ENCODE results near the gene MICU1.
A peak's percentile ranks its signal among the peaks of the same experiment; 100 is the strongest.
"Not testable (repeated sequence)": the region's sequence is repeated elsewhere in the genome, so short reads cannot be mapped to it uniquely, and the experiment has no call there.

MICU1 gene, protein sequence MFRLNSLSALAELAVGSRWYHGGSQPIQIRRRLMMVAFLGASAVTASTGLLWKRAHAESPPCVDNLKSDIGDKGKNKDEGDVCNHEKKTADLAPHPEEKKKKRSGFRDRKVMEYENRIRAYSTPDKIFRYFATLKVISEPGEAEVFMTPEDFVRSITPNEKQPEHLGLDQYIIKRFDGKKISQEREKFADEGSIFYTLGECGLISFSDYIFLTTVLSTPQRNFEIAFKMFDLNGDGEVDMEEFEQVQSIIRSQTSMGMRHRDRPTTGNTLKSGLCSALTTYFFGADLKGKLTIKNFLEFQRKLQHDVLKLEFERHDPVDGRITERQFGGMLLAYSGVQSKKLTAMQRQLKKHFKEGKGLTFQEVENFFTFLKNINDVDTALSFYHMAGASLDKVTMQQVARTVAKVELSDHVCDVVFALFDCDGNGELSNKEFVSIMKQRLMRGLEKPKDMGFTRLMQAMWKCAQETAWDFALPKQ

DNA sequence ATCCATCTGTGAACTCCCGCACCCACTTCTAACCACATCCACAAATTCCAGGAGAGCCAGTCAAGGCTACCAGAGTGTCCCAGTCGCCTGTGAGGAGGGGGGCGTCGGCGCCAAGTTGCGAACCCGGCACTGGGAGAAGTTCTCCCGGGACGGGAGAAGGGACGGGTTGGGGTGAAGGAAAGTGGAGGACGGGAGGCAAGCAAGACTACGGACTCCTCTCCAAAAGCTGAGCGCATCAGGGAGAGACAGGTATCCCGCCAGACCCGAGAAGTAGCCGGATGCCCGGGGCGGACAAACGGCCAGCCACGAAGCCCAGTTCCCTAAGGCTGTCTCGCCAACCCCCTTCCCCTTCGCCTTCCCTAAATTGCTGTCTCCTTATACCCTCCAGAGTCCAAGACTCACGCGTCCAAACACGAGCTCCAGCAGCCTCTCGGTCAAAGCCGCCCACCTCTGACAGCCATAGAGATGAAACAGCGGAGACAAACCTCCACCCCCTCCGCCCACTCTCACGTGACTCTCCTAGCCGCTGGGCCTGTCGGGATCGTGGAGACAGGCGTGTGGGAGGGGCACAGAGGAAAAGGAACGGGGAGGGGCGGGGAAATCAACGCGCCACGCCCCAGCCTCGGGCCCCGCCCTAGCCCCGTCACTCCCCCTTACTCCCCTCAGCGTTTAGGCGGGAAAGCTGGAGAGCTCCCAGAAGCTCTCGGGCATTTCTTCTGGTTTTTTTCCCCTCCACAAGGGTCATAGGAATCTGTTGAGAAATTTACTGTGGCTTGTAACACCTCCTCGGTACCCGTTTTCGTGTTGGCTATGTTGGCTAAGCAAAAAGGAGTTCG, at the start of gene MICU1:
Gene MICU1 (minus strand): TSS at position 472 of the 836 bp plus-strand sequence. CDS start 59,286 bp downstream, outside the sequence.
- DNase-seq (ENCODE audit: insufficient read length, low spot score) (peak; percentile 97), FAIRE-seq (peak; percentile 89)

DNA sequence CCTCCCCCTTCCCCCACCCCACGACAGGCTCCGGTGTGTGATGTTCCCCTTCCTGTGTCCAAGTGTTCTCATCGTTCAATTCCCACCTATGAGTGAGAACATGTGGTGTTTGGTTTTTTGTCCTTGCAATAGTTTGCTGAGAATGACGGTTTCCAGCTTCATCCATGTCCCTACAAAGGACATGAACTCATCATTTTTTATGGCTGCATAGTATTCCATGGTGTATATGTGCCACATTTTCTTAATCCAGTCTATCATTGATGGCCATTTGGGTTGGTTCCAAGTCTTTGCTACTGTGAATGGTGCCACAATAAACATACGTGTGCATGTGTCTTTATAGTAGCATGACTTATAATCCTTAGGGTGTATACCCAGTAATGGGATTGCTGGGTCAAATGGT, 48.3 kb upstream of the MICU1 start:
- not testable (repeated sequence) for FAIRE-seq

DNA sequence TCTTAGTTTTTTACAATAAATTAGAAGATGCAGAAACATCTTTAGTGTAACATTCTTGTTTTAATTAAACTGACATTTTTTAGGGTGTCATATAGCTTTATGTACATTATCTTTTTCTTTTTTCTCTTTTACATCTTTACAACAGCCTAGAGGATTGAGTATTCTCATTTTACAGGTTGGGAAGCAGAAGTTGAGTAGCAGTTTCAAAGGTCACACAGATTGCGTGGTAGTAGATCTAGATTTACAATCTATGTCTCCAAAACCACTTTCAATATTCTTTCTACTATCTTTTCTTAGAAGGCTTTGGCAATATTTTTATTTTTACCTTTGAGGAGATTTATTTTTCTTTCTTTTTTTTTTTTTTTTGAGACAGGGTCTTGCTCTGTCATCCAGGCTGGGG, 47.4 kb upstream of the MICU1 start:
- DNase-seq (ENCODE audit: insufficient read length, low spot score) (no peak), FAIRE-seq (no peak)

More for the DNA sequence above, 48.3 kb upstream of the MICU1 start:
- DNase-seq (ENCODE audit: insufficient read length, low spot score), result not testable (repeated sequence)

DNA sequence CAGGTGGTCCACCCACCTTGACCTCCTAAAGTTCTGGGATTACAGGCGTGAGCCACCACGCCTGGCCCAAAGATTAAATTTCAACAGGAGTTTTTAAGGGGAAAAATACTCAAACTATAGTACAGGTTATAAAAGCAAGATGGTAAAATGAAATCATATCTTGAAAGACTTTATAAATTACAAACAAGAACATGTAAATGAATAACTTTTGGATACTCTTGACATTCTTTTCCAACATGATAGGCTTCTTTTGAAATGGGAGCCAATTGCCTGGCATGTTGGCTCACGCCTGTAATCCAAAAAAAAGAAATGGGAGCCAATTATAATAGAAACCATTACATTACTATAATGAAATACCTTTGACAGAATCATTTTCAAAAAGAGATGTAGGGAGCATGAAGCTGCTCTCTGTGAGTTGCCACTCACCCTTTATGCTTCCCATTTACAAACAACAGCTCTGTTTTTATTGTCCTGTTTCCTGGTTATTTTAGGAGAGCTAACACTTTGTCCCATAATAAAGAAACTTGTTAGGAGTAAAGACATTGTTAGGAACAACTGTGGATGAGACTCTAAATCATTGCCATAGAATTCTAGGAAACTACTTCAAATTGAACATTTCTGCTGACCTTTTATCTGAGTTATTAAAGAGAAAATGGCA, 41.5 kb upstream of the MICU1 start:
- FAIRE-seq, result no peak
- no peak for DNase-seq (ENCODE audit: insufficient read length, low spot score)

DNA sequence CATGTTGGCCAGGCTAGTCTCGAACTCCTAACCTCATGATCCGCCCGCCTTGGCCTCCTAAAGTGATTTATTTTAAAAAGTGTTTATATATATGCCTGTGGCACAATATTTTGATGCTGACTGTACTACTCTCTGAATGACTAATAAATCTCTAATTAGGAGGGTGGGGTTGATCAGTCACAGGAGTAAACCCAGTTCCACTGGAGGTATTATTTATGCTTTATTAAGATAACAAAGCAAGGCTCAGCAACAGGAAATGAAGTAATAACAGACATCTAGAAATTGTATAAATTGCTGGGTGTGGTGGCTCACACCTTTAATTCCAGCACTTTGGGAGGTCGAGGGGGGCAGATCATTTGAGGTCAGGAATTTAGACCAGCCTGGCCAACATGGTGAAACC, 40.0 kb upstream of the MICU1 start:
- FAIRE-seq, result no peak
- DNase-seq (ENCODE audit: insufficient read length, low spot score), result no peak

DNA sequence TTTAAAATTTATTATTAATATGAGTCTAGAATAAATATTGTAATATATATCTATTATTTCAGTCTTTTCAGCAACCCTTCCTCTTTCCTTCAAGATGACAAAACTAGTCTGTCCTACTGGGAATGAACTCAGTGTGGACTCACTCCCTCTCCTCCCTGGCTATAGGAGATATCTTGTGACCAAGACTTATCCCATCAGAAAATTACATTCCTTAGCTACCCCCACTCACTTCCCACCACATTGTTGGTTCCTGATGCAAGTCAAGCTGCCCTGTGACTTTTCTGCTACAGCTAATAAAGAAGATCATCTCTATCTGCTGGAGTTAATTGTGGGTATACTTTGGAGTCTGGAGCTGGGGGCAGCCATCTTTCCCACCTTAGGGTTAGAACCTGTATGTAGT, 38.1 kb upstream of the MICU1 start:
- FAIRE-seq, result no peak
- DNase-seq (ENCODE audit: insufficient read length, low spot score), result no peak

DNA sequence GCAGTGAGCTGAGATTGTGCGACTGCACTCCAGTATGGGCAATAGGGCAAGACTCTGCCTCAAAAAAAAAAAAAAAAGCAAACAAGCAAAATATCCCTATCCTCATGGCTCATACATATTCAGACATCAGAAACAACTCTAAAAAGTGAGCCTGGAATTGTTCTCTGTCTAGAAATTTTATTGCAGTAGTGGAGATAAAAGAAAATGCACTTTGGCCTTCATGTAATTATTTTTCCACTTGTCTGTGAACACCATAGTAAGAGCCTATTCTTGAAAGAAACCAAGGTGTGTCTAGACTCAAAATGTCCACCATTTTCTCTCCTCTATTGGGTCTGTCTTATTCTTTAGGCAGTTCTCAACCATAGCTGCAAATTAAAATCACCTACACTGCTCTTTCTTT, 35.6 kb upstream of the MICU1 start:
- no peak for FAIRE-seq
- DNase-seq (ENCODE audit: insufficient read length, low spot score), result no peak

DNA sequence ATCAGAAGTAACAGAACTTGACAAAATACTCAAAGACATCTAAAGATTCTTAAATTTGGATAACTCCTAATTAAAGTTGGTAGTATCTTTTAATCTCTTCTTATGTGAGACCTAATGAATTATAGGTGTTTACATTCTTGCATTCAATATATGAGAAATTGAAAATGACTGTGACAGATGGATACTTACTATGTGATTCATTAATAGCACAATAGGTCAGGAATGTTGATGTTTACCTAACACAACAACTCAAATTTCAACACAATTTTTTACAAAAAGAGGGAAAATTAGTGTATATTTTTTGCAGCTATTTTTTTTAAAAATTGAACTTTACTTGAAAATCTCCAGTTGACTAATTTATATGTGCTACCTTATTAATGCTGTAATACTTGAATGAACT, 34.3 kb upstream of the MICU1 start:
- DNase-seq (ENCODE audit: insufficient read length, low spot score) (no peak), FAIRE-seq (no peak)

DNA sequence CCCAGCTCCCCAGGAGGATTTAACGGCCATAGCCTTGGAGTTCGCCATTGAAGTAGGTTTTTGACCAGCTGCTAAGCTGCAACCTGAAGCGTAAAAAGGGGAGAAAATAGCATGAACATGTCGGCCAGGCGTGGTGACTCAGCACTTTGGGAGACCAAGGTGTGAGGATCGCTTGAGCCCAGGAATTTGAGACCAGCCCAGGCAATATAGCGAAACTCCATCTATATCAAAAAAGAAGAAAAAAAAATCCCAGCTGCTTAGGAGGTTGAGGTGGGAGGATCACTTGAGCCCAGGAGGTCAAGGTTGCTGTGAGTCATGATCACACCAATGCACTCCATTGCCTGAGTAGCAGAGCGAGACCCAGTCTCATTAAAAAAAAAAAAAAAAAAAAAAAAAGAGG, 33.8 kb upstream of the MICU1 start:
- FAIRE-seq, result no peak
- DNase-seq (ENCODE audit: insufficient read length, low spot score), result no peak

DNA sequence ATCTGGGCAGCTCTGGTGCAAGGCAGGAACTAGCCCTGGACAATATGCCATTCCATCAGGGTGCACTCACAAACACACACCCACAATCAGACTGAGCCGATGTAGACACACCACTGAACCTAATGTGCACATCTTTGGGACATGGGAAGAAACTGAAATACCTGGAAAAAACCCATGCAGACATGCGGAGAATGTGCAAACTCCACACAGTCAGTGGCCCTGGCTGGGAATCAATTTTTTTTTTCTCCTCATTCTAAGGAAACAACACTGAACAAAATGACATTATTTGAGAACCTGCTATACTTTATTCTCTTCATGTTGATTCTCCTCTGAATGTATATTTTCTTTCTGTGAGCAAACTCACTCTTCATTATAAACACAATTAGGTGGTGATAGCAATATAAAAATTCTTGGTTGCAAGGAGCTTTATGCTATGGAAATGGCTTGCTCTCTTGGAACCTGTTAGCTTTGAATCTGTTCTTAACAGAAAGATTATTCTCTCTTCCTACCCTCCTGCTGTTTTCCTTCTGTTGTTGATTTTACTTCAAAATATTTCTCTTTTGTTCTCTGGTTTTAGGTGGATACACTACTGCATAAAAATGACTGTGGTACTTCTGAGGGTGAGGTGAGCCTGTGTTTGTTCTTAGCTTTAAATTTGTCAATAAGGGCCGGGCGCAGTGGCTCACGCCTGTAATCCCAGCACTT, 33.0 kb upstream of the MICU1 start:
- FAIRE-seq, result no peak

DNA sequence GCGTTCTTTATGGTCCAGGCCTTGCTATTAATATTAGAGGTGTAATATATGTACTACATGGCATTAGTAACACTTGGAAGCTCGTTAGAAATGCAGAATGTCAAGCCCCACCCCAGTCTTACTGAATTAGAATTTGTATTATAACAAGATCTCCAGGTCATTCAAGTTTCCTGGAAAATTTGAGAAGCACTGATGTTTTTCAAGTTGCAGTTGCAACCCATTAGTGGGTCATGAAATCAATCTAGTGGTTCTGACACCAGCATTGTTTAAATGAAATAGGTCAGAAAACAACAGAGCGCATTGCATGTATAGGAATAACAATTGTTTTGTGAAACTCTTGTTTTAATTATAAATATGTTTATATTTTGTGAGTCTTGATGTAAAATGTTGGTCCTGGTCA, 28.8 kb upstream of the MICU1 start:
- DNase-seq (ENCODE audit: insufficient read length, low spot score) (no peak), FAIRE-seq (no peak)

More for the DNA sequence above, 33.0 kb upstream of the MICU1 start:
- DNase-seq (ENCODE audit: insufficient read length, low spot score), result no peak

DNA sequence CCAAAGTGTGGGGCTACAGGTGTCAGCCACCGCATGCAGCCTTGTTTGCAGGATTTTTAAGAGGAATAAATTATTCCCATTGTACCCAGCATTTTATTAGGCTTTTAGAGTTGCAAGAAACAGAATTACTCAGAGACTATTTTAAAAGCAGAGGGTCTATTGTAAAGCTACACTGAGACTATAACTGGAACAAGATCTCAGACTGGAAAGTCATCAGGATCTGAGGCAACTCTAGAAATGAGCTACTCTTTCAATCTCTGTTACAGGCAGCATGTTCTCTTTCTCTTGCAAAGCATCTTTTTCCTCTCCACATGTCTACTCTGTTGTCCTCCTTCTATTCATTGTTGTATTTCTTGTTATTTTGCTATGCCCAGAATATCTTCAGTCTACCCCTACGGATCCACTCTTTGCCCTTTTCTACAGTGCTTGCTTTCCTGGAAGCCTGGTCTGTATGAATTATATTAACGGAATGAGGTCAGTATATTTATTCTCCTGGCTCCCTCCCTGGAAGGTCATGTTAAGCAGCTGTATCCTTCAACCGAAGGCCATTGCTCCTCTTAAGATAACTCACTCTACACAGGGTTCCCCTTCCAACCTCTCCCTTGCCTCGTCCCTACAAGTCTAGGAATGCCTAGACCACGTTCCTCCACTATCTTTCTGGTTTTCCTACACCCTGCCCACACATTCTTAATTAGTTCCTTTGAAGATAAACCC, 27.7 kb upstream of the MICU1 start:
- FAIRE-seq (no peak), DNase-seq (ENCODE audit: insufficient read length, low spot score) (no peak)

DNA sequence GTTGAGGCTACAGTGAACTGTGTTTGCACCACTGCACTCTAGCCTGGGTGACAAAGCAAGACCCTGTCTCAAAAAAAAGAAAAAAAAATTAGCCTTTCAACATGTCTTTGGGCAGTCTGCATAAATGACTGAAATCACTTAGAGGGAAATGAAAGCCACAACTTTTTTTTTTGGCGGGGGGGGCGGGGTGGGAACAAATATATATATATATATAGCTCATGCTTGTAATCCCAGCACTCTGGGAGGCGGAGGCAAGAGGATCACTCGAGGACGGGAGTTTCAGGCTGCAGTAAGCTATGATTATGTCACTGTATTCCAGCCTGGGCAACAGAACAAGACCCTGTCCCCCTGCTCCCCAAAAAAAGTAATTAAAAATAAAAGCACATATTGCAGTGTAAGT, 23.4 kb upstream of the MICU1 start:
- DNase-seq (ENCODE audit: insufficient read length, low spot score), result no peak
- no peak for FAIRE-seq

DNA sequence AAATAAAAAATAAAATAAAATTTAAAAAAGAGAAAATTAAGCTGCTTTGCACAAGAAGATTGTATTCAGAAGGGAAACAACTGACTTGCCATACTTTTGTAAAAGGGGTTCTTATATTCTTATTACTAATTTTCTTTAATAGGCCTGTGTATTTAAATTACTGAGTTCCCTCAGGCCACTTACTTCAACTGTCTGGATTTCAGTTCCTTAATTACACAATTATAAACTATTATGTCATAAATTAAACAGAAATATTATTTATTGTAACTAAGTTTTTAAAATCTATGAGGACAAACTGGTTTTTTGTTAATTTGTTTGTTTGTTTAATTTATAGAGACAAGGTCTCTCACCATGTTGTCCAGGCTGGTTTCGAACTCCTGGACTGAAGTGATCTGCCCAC, 22.4 kb upstream of the MICU1 start:
- FAIRE-seq (no peak), DNase-seq (ENCODE audit: insufficient read length, low spot score) (no peak)

DNA sequence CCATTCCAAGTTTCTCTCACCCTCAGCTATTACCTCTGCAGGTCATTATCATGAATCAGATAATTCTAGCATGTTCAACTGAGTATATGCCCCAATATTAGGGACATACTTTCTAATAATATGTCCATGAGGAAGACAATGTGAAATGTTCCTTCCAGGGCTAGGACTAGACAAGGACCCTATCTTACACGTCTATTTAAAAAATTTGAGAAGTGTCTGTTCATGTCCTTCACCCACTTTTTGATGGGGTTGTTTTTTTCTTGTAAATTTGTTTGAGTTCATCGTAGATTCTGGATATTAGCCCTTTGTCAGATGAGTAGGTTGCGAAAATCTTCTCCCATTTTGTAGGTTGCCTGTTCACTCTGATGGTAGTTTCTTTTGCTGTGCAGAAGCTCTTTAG, 21.1 kb upstream of the MICU1 start:
- FAIRE-seq; DNase-seq (ENCODE audit: insufficient read length, low spot score): not testable (repeated sequence)

DNA sequence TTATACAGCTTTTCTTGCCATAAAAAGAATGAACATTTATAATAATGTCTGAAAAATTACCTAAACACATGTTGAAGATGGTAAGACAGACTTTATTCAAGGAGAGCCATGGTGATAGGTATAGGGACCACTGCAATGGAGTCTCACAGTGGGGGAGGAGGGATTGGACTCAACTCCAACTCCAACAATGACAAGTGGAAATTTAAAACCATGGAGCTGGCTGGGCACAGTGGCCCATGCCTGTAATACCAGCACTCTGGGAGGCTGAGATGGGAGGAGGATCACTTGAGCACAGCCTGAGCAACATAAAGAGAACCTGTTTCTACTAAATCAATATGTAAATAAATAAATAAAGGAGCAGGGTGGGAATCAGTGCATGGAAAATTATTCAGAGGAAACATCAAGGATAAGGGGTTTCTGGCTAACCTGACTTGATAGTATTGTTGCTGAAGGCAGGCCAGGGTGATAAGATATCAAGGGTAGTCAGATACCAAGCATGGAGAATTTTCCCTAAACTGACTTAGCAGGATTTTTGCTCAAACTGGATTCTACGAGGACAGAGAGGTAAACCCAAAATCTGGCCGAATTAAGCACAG, 19.5 kb upstream of the MICU1 start:
- no peak for DNase-seq (ENCODE audit: insufficient read length, low spot score)
- FAIRE-seq, result no peak

DNA sequence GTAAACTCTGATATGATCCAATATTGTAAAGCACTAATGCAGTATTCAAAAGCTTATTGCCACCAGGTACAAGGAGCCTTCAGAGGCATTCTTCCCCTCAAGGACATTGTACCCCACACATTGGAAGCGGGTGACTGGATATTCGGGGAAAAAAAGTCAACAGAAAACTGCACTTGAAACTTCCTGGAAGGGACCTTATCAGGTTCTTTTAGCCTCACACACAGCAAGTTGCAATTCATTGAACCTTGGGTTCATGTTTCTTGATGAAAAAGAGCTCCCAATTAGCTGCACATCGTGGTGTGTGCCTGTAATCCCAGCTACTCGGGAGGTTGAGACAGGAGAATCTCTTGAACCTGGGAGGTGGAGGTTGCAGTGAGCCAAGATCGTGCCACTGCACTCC, 16.4 kb upstream of the MICU1 start:
- no peak for DNase-seq (ENCODE audit: insufficient read length, low spot score)
- FAIRE-seq, result no peak

DNA sequence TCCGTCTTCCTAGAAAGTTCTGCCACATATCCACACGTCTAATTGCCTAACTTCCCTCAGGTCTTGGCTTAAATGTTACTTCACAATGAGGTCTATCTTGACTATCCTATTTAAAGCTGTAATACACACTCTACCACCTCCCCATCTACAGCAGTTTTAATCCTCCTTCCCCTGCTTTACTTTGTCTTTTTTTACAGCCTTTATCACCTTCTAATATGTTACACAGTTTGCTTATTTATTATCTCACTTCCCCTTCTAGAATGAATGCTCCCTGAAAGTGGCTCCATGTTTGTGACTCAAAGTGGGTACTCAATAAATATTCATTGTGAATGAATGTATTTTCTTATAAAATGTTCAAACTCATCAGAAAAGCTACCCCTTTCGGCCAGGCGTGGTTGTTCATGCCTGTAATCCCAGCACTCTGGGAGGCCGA, 13.6 kb upstream of the MICU1 start:
- DNase-seq (ENCODE audit: insufficient read length, low spot score), result no peak
- FAIRE-seq, result no peak

DNA sequence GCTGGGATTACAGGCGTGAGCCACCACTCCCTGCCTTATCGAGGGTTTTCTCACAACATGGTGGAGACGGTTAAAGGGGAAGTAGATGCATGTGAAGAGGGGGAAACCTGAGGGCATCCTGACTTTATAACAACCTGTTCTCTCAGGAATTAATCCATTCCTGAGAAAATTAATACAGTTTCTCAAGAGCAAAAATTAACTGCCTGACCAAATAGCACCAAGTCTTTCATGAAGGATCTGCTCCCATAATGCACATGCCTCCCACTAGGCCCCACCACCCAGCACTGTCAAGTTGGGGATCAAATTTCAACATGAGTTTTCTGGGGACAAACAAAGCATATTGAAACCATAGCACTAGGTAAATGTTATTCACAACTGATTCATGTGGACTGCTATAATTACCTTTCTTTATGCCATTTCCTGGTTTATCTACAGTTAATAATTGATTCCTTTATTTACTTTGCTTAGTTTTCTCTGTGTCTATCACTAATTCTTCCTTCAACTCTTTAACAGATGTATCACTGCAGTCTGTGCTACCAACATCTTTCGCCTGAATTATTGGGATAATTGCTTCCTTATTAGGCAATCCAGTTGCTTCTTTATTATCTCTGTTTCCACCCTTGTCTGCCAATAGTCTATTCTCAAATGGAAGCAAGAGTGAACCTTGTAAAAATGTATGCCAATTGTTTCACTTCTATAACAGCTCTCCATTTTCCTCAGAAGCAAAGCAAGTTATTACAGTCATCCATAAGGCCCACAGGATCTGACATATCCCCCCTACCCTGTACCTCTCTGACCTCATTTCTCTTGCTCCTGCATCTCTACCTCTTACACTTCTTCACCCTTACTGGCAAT, 12.9 kb upstream of the MICU1 start:
- DNase-seq (ENCODE audit: insufficient read length, low spot score) (no peak), FAIRE-seq (no peak)

Data from HTR-8/SVneo (cell line).